HepG2 (cell line): ENCODE results near the gene SMURF2. TPM values are rescaled to one million over a fixed set of nuclear protein-coding genes. Genes with fewer than 3 reads are reported as not detected.

ENCODE experiments used
- AKNA ChIP-seq: sonication (generic); formaldehyde crosslinking; IDR thresholded peaks from 2 replicates; pipeline ENCODE4 v1.4.0; 2020; ENCODE audit warnings: missing genetic modification reagents, borderline replicate concordance
- GATAD2A ChIP-seq: IDR thresholded peaks from 2 replicates; pipeline ENCODE4 v1.6.1; 2016
- GPN1 ChIP-seq: sonication (generic); formaldehyde crosslinking; IDR thresholded peaks from 2 replicates; pipeline ENCODE4 v1.5.1; 2020; ENCODE audit warnings: missing genetic modification reagents, borderline replicate concordance
- HNRNPL ChIP-seq: fragments of 200-400 bp; formaldehyde crosslinking; IDR thresholded peaks from 2 replicates; pipeline ENCODE4 v1.6.1; 2017; ENCODE audit warnings: mild to moderate bottlenecking, low read depth, low read length
- HOXA5 ChIP-seq: sonication (generic); formaldehyde crosslinking; IDR thresholded peaks from 2 replicates; pipeline ENCODE4 v1.4.0; 2020; ENCODE audit warnings: missing genetic modification reagents
- KDM5A ChIP-seq: fragments of 200-600 bp; sonication (generic); IDR thresholded peaks from 2 replicates; pipeline ENCODE4 v1.7.0; 2018; ENCODE audit warnings: antibody characterized with exemption, mild to moderate bottlenecking, low read length, borderline replicate concordance
- NFIB ChIP-seq: sonication (generic); formaldehyde crosslinking; IDR thresholded peaks from 2 replicates; pipeline ENCODE4 v1.9.0; 2021; ENCODE audit warnings: missing genetic modification reagents, mild to moderate bottlenecking, borderline replicate concordance
- POLR2A ChIP-seq, 2 experiments: IDR thresholded peaks; 2 replicates each; pipeline ENCODE4 v1.6.1; 2011; ENCODE audit warnings: low read depth in 2 of 2, low read length in 2 of 2, mild to moderate bottlenecking in 1 of 2, moderate library complexity in 1 of 2; ENCODE audit not compliant: insufficient read depth in 1 of 2
- SRSF1 ChIP-seq: fragments of 200-400 bp; formaldehyde crosslinking; optimal IDR thresholded peaks from 2 replicates; pipeline ENCODE3; 2017; ENCODE audit warnings: mild to moderate bottlenecking, low read depth, low read length, moderate library complexity
- TAF1 ChIP-seq: sonication (generic); formaldehyde crosslinking; IDR thresholded peaks from 2 replicates; pipeline ENCODE4 v1.4.0; 2020; ENCODE audit warnings: missing genetic modification reagents
- TBP ChIP-seq: sonication (generic); formaldehyde crosslinking; IDR thresholded peaks from 2 replicates; pipeline ENCODE4 v1.5.0; 2020; ENCODE audit warnings: missing genetic modification reagents
- TEAD2 ChIP-seq: sonication (generic); formaldehyde crosslinking; IDR thresholded peaks from 2 replicates; pipeline ENCODE4 v1.9.0; 2021; ENCODE audit warnings: missing genetic modification reagents
- TOPORS ChIP-seq: sonication (generic); formaldehyde crosslinking; IDR thresholded peaks from 2 replicates; pipeline ENCODE4 v1.8.0; 2023; ENCODE audit warnings: mild to moderate bottlenecking, missing genetic modification reagents
- TRIM24 ChIP-seq: sonication (generic); formaldehyde crosslinking; IDR thresholded peaks from 2 replicates; pipeline ENCODE4 v1.8.0; 2022; ENCODE audit warnings: mild to moderate bottlenecking, missing genetic modification reagents
- ZBTB14 ChIP-seq: sonication (generic); formaldehyde crosslinking; IDR thresholded peaks from 2 replicates; pipeline ENCODE4 v1.4.0; 2020; ENCODE audit warnings: missing genetic modification reagents
- ZBTB33 ChIP-seq: sonication (generic); formaldehyde crosslinking; IDR thresholded peaks from 2 replicates; pipeline ENCODE4 v1.4.0; 2020; ENCODE audit warnings: missing genetic modification reagents
- ZNF256 ChIP-seq: sonication (generic); formaldehyde crosslinking; conservative IDR thresholded peaks from 2 replicates; pipeline ENCODE4 v1.4.0; 2020; ENCODE audit warnings: missing genetic modification reagents
- ZNF296 ChIP-seq: sonication (generic); formaldehyde crosslinking; conservative IDR thresholded peaks from 2 replicates; pipeline ENCODE4 v1.5.0; 2020; ENCODE audit warnings: mild to moderate bottlenecking, missing genetic modification reagents
- ZNF335 ChIP-seq: sonication (generic); formaldehyde crosslinking; IDR thresholded peaks from 2 replicates; pipeline ENCODE4 v1.4.0; 2020; ENCODE audit warnings: missing genetic modification reagents
- ZNF430 ChIP-seq: sonication (generic); formaldehyde crosslinking; IDR thresholded peaks from 2 replicates; pipeline ENCODE4 v1.9.0; 2021; ENCODE audit warnings: mild to moderate bottlenecking, missing genetic modification reagents
- ZNF530 ChIP-seq: sonication (generic); formaldehyde crosslinking; IDR thresholded peaks from 2 replicates; pipeline ENCODE4 v1.5.0; 2020; ENCODE audit warnings: low read depth, mild to moderate bottlenecking, missing genetic modification reagents
- ZNF563 ChIP-seq: sonication (generic); formaldehyde crosslinking; IDR thresholded peaks from 2 replicates; pipeline ENCODE4 v1.8.0; 2022; ENCODE audit warnings: mild to moderate bottlenecking, moderate library complexity, missing genetic modification reagents
- ZNF7 ChIP-seq: IDR thresholded peaks from 2 replicates; pipeline ENCODE4 v1.6.1; 2016; ENCODE audit warnings: missing biosample characterization, missing genetic modification reagents
- ZNF737 ChIP-seq: sonication (generic); formaldehyde crosslinking; IDR thresholded peaks from 2 replicates; pipeline ENCODE4 v1.5.0; 2020; ENCODE audit warnings: missing genetic modification reagents, mild to moderate bottlenecking, borderline replicate concordance
- ZNF879 ChIP-seq: sonication (generic); formaldehyde crosslinking; IDR thresholded peaks from 2 replicates; pipeline ENCODE4 v1.8.1; 2023; ENCODE audit warnings: missing genetic modification reagents
- ZSCAN29 ChIP-seq: sonication (generic); formaldehyde crosslinking; conservative IDR thresholded peaks from 2 replicates; pipeline ENCODE4 v1.4.0; 2020; ENCODE audit warnings: mild to moderate bottlenecking, missing genetic modification reagents
- polyA plus RNA-seq, 8 experiments: library from polyadenylated mRNA; depleted of rRNA in 3 of 8; stranded (reverse) in 7 of 8; unstranded in 1 of 8; fragments of >200 nt; fragmentation: Illumina TruSeq in 4 of 8; extraction: Trizol in 4 of 8; gene quantifications; 2 replicates each; pipeline versions ENCODE4 v1.2.1 to v1.2.3, GENCODE V29; 2011 to 2016; ENCODE audit warnings: low read depth in 4 of 8, missing spikeins in 1 of 8, mixed read lengths in 1 of 8; ENCODE audit not compliant: insufficient read depth in 1 of 8
- total RNA-seq, 5 experiments: library from RNA; depleted of rRNA; stranded (reverse); fragments of >200 nt; fragmentation: Illumina TruSeq; extraction: Trizol; gene quantifications; 2 replicates each; pipeline ENCODE4 v1.2.3, GENCODE V29; 2016; ENCODE audit warnings: low read depth in 1 of 5

The SMURF2 gene
- total and polyA plus RNA-seq, 2 of the 13 experiments (the other 11 are each of a cell fraction or from before 2014, with no cell fraction given): 14.9 to 24.3 TPM

- no peak for TF ChIP-seq KDM5A
- TF ChIP-seq ZNF879 (CRISPR knock-in tag): no peak
- no peak for TF ChIP-seq POLR2A (IDR thresholded peaks at IDR 0.05; ENCODE audit: insufficient read depth in 1 of 2, low read depth in 2 of 2, low read length in 2 of 2)
- TF ChIP-seq TEAD2 (CRISPR knock-in tag): no peak
- peak; percentile 49; the same call in 1 of the 2 replicates for TF ChIP-seq ZNF256 (CRISPR knock-in tag)
- TF ChIP-seq TAF1 (CRISPR knock-in tag): no peak
- TF ChIP-seq NFIB (CRISPR knock-in tag): peak; percentile 80; the same call in 1 of the 2 replicates
- TF ChIP-seq ZNF430 (CRISPR knock-in tag): 0 out of 2 replicates have a peak, but pooled peaks have one; percentile 89
- no peak for TF ChIP-seq ZNF530
- peak; percentile 47; the same call in 1 of the 2 replicates for TF ChIP-seq AKNA (CRISPR knock-in tag)
- TF ChIP-seq ZSCAN29 (CRISPR knock-in tag): no peak
- TF ChIP-seq HOXA5 (CRISPR knock-in tag): no peak
- TF ChIP-seq GATAD2A (CRISPR knock-in tag): no peak
- TF ChIP-seq ZNF296: peak; percentile 91; the same call in 1 of the 2 replicates
- peak; percentile 88; the same call in 1 of the 2 replicates for TF ChIP-seq ZNF737 (CRISPR knock-in tag)
- 0 out of 2 replicates have a peak, but pooled peaks have one; percentile 28 for TF ChIP-seq HNRNPL
- TF ChIP-seq TBP (CRISPR knock-in tag): no peak
- peak; percentile 10 for TF ChIP-seq SRSF1
- no peak for TF ChIP-seq ZBTB33
- no peak for TF ChIP-seq ZNF335
- TF ChIP-seq TRIM24 (CRISPR knock-in tag): 0 out of 2 replicates have a peak, but pooled peaks have one; percentile 29
- no peak for TF ChIP-seq TOPORS
- no peak for TF ChIP-seq GPN1
- no peak for TF ChIP-seq ZNF7 (CRISPR knock-in tag)
- TF ChIP-seq ZBTB14 (CRISPR knock-in tag): no peak
- no peak for TF ChIP-seq ZNF563
These were observed 165.7 kb downstream of the SMURF2 start (continued) for GRCh38 chr17:64496348-64496785.
